A549 (cell line): ENCODE data around the gene PCK1.

Source experiments
- BHLHE40 ChIP-seq: IDR thresholded peaks from 2 replicates; pipeline ENCODE4 v1.6.1; 2012; ENCODE audit warnings: low read depth, low read length, inconsistent platforms
- CTCF ChIP-seq: fragments of >200 bp; sonication (Bioruptor Twin); formaldehyde crosslinking; IDR thresholded peaks from 3 replicates; pipeline ENCODE4 v1.5.1; 2016
- EHF ChIP-seq: fragments of 250-450 bp; sonication (Bioruptor Pico); IDR thresholded peaks from 2 replicates; pipeline ENCODE4 v1.5.0; 2020; ENCODE audit warnings: mild to moderate bottlenecking
- EP300 ChIP-seq, 2 experiments: fragments of >200 bp; sonication (Bioruptor Twin); formaldehyde crosslinking; IDR thresholded peaks; 2 replicates in 1 of 2; 3 replicates in 1 of 2; pipeline ENCODE4 v1.6.1; 2016 to 2017
- HEYL ChIP-seq: fragments of 250-450 bp; sonication (Bioruptor Pico); IDR thresholded peaks from 2 replicates; pipeline ENCODE4 v1.8.0; 2021; ENCODE audit warnings: mild to moderate bottlenecking, moderate library complexity
- MYC ChIP-seq: IDR thresholded peaks from 2 replicates; pipeline ENCODE4 v1.6.1; 2012; ENCODE audit warnings: mild to moderate bottlenecking, inconsistent platforms, low read length, improper control_type of control experiment, borderline replicate concordance
- POLR2A ChIP-seq: IDR thresholded peaks from 2 replicates; pipeline ENCODE4 v1.6.1; 2012; ENCODE audit warnings: mild to moderate bottlenecking, low read length
- RNF2 ChIP-seq: fragments of 200-600 bp; sonication (generic); IDR thresholded peaks from 2 replicates; pipeline ENCODE4 v1.6.1; 2016; ENCODE audit warnings: low read depth, mild to moderate bottlenecking, antibody characterized with exemption, moderate library complexity, borderline replicate concordance

- TF ChIP-seq CTCF, result no peak; the same call in 2 of the 3 replicates
- TF ChIP-seq POLR2A, result no peak
- TF ChIP-seq EHF (CRISPR knock-in tag), result no peak
- TF ChIP-seq RNF2, result no peak
- TF ChIP-seq MYC, result no peak
- no peak for TF ChIP-seq HEYL (CRISPR knock-in tag)
- no peak for TF ChIP-seq BHLHE40
- no peak for TF ChIP-seq EP300 (IDR thresholded peaks at IDR 0.05)
Observed at GRCh38 chr20:57573894-57574293, 13.0 kb downstream of the PCK1 start.
